ENCODE results near the gene MIA2. TPM values are rescaled to one million over a fixed set of nuclear protein-coding genes. Genes with fewer than 3 reads are reported as not detected.
"Not testable (repeated sequence)": the region's sequence is repeated elsewhere in the genome, so short reads cannot be mapped to it uniquely, and the experiment has no call there.

The MIA2 gene
- total RNA-seq, 3 donors from 2014 or later: 19.5 to 37.0 (median 23.3) TPM

DNA sequence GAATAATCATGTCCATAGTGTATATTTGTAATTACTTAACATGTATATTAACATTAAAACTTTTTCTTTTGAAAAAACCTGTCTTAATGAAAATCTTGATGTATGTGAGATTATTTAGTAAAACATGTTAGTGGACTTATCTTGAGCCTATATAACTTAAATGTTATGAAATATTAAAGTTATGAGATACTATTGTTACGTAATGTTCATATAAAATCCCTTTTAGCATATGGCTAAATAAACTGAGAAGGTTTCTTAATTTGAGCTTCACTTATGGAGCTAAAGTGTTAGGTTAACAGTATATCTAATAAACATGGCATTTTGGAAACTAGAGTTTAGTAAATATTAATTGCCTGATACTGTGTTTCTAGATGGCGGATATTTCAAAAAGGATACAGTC, 59.9 kb downstream of the MIA2 start:
- peaks cover 7% of the 10 kb centered on the region for H3K36me3 ChIP-seq
- no peaks in the 10 kb centered on the region for H3K9me3 ChIP-seq
- H3K4me1 ChIP-seq: no peaks in the 10 kb centered on the region
- no peaks in the 10 kb centered on the region for H3K27me3 ChIP-seq
- intact Hi-C loops (cut with DNase I; ENCODE audit: low total_unique reads): no loop called here
- no peak overlapping the region for H3K4me3 ChIP-seq
- no peak for TF ChIP-seq CTCF (IDR thresholded peaks at IDR 0.05)
- H3K27ac ChIP-seq: no peak overlapping the region
- no peak for DNase-seq (ENCODE audit: low spot score in 2 of 2)

GRCh38 chr14:39300389-39300788, 66.7 kb downstream of the MIA2 start:
- H3K9me3 ChIP-seq; H3K4me1 ChIP-seq; H3K36me3 ChIP-seq; intact Hi-C loops (cut with DNase I; ENCODE audit: low total_unique reads); H3K4me3 ChIP-seq; H3K27ac ChIP-seq; H3K27me3 ChIP-seq; DNase-seq (ENCODE audit: low spot score in 2 of 2): not testable (repeated sequence)

DNA sequence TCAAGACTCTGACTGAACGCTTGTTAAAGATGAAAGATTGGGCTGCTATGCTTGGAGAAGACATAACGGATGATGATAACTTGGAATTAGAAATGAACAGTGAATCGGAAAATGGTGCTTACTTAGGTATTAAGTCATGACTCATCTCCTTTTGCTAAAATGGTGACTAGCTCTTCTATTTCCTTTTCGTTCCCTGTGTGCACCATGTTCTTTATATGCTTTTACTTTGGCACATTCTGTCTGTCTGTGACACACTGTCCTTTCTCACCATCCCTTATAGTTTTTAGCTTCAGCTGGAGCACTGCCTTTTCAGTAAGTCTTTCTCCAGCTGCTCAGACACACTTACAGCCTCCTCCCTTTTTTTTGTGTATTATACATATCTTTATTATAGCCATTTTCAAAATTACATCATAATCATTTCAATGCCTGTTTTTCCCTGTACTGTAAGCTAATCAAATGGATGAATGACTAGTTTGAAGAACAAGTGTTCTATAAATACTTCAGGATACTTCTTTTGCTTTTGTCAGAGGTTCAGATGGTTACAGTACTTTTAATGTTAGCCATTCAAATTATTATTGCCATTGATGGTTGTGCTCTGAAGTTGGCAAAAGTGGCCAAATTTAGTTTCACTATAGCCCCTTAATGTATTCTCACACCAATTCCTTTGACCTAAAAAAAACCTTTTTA, 68.6 kb downstream of the MIA2 start:
- no peak overlapping the region for H3K4me3 ChIP-seq
- no peaks in the 10 kb centered on the region for H3K27me3 ChIP-seq
- H3K9me3 ChIP-seq: no peaks in the 10 kb centered on the region
- H3K4me1 ChIP-seq: no peaks in the 10 kb centered on the region
- no peak for DNase-seq (ENCODE audit: low spot score in 2 of 2)
- TF ChIP-seq POLR2AphosphoS5 (IDR thresholded peaks at IDR 0.05) (no peak), CTCF (IDR thresholded peaks at IDR 0.05) (no peak), POLR2A (IDR thresholded peaks at IDR 0.05) (no peak)
- H3K36me3 ChIP-seq: no peaks in the 10 kb centered on the region
- intact Hi-C loops (cut with DNase I; ENCODE audit: low total_unique reads): no loop called here
- no peak overlapping the region for H3K27ac ChIP-seq

DNA sequence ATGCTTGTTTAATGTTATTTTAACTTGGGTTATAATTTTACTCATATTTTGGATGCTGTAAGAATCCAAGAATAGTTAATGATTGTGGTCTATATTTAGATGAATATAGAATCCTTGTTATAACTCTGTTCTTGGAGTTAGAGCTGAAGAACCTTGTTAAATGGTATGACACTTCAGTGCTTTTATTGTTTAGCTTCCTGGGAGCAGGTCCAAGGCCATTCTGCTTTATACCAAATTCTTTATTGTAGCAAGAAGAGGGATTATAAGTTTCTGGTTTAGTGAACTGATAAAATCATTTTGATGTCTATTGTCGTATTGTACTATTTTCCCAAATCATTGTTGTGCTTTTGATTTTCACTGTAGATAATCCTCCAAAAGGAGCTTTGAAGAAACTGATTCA, 69.4 kb downstream of the MIA2 start:
- no peak overlapping the region for H3K27ac ChIP-seq
- intact Hi-C loops (cut with DNase I; ENCODE audit: low total_unique reads): no loop called here
- DNase-seq (ENCODE audit: low spot score in 2 of 2): no peak
- H3K4me1 ChIP-seq: no peaks in the 10 kb centered on the region
- H3K36me3 ChIP-seq: no peaks in the 10 kb centered on the region
- H3K4me3 ChIP-seq: no peak overlapping the region
- TF ChIP-seq CTCF (IDR thresholded peaks at IDR 0.05) (no peak), POLR2AphosphoS5 (IDR thresholded peaks at IDR 0.05) (no peak)
- no peaks in the 10 kb centered on the region for H3K9me3 ChIP-seq
- H3K27me3 ChIP-seq: no peaks in the 10 kb centered on the region

- Histone ChIP-seq H3K4me1 (no peaks in the 10 kb centered on the region), H3K4me3 (no peak overlapping the region), H3K27ac (no peak overlapping the region), H3K27me3 (no peaks in the 10 kb centered on the region), H3K36me3 (no peaks in the 10 kb centered on the region), H3K9me3 (no peaks in the 10 kb centered on the region)
- intact Hi-C loops (cut with DNase I; ENCODE audit: low total_unique reads): no loop called here
- no peak for DNase-seq (ENCODE audit: low spot score in 2 of 2)
- TF ChIP-seq CTCF (IDR thresholded peaks at IDR 0.05) (no peak), POLR2A (IDR thresholded peaks at IDR 0.05) (no peak), POLR2AphosphoS5 (IDR thresholded peaks at IDR 0.05) (no peak)
Measured at GRCh38 chr14:39307815-39308214, 74.1 kb downstream of the MIA2 start.

- H3K36me3 ChIP-seq: no peaks in the 10 kb centered on the region
- H3K4me1 ChIP-seq: no peaks in the 10 kb centered on the region
- H3K27ac ChIP-seq: no peak overlapping the region
- TF ChIP-seq POLR2AphosphoS5 (IDR thresholded peaks at IDR 0.05): no peak
- TF ChIP-seq CTCF (IDR thresholded peaks at IDR 0.05): no peak
- no peak for TF ChIP-seq POLR2A (IDR thresholded peaks at IDR 0.05)
- intact Hi-C loops (cut with DNase I; ENCODE audit: low total_unique reads): no loop called here
- no peaks in the 10 kb centered on the region for H3K9me3 ChIP-seq
- DNase-seq (ENCODE audit: low spot score in 2 of 2): no peak
- H3K27me3 ChIP-seq: no peaks in the 10 kb centered on the region
- no peak overlapping the region for H3K4me3 ChIP-seq
Measured at GRCh38 chr14:39310051-39310450, 76.3 kb downstream of the MIA2 start.
